Thyroid gland (tissue), 4 donors: ENCODE results near the gene PCDHB1. TPM values are rescaled to one million over a fixed set of nuclear protein-coding genes. Genes with fewer than 3 reads are reported as not detected.

ENCODE experiments used
- DNase-seq, 2 donors: peaks; one replicate each; pipeline ENCODE4 v3.0.0-alpha.2; 2019
- H3K27ac ChIP-seq, 3 donors: fragments of 200-600 bp; sonication (generic); 1 replicate in 2 of 3; 2 replicates in 1 of 3; pipeline ENCODE4 v1.5.1; 2016 to 2019; ENCODE audit warnings: mild to moderate bottlenecking in 1 of 3, moderate library complexity in 1 of 3
- H3K27me3 ChIP-seq: fragments of 200-600 bp; sonication (generic); one replicate; pipeline ENCODE4 v1.5.1; 2019
- H3K36me3 ChIP-seq, 2 donors: fragments of 200-600 bp; sonication (generic); one replicate each; pipeline ENCODE4 v1.5.1; 2016 to 2019
- H3K4me1 ChIP-seq, 2 donors: fragments of 200-600 bp; sonication (generic); one replicate each; pipeline ENCODE4 v1.5.1; 2017 to 2019
- H3K4me3 ChIP-seq, 3 donors: fragments of 200-600 bp; sonication (generic); replicated peaks in 1 of 3; 1 replicate in 2 of 3; 2 replicates in 1 of 3; pipeline ENCODE4 v1.5.1; 2016; ENCODE audit warnings: mild to moderate bottlenecking in 1 of 3
- H3K9me3 ChIP-seq: fragments of 200-600 bp; sonication (generic); one replicate; pipeline ENCODE4 v1.5.1; 2017
- POLR2A ChIP-seq, 2 donors: fragments of 450-650 bp; IDR thresholded peaks; one replicate each; pipeline ENCODE4 v1.6.1; 2017; ENCODE audit warnings: antibody characterized with exemption in 2 of 2, mild to moderate bottlenecking in 2 of 2, moderate library complexity in 1 of 2
- WGBS, 2 donors: methylation state at CpG; one replicate each; pipeline ENCODE4 v1.1.5; 2017; 5-methylcytosine and 5-hydroxymethylcytosine counted together
- intact Hi-C: fragments of 100-400 bp; cut with DNase I; formaldehyde crosslinking; loops from one replicate; pipeline ENCODE4 v1.15.1; 2023
- total RNA-seq, 4 donors: library from RNA; depleted of rRNA; stranded (reverse); fragments of >200 nt; gene quantifications; one replicate each; pipeline ENCODE4 v1.2.3, GENCODE V29; 2016
- TF ChIP-seq, protein P1 (sequence below), 6 experiments: fragments of 200-600 bp in 3 of 6; fragments of 450-650 bp in 3 of 6; sonication (generic) in 3 of 6; IDR thresholded peaks; one replicate each; pipeline ENCODE4 v1.5.1; 2016 to 2019; ENCODE audit warnings: antibody characterized with exemption in 6 of 6, mild to moderate bottlenecking in 2 of 6, inconsistent platforms in 1 of 6, moderate library complexity in 1 of 6

Gene PCDHB1, protein sequence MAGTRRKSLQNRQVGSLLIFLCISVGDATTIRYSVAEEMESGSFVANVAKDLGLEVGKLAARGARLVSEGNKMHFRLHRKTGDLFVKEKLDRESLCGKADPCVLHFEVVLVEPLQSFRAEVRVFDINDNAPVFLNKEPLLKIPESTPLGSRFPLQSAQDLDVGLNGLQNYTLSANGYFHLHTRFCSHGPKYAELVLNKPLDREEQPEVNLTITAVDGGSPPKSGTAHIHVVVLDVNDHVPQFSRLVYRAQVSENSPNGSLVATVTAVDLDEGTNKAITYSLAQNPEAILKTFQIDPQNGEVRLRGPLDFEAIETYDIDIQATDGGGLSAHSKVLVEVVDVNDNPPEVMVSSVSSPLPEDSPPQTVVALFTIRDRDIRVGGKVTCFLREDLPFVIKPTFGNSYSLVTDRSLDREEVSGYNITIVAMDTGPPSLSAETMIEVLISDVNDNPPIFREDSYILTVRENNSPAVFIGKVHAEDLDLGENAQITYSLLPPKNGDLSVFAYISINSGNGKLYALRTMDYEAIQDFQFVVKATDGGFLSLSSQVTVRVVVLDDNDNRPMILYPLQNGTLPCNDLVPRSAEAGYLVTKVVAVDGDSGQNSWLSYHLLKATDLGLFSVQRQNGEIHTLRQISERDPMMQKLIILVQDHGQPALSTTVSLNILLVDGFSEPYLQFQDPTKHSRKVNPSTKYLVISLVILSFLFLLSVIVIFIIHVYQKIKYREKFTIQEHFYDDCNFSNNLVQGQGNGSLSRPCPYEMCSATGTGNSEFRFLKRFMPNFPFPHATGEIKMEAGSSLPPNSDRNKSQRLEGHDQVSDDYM
- under 1 TPM in 1 of 4 donors, not detected in 3; under 0.01 TPM for total RNA-seq

DNA sequence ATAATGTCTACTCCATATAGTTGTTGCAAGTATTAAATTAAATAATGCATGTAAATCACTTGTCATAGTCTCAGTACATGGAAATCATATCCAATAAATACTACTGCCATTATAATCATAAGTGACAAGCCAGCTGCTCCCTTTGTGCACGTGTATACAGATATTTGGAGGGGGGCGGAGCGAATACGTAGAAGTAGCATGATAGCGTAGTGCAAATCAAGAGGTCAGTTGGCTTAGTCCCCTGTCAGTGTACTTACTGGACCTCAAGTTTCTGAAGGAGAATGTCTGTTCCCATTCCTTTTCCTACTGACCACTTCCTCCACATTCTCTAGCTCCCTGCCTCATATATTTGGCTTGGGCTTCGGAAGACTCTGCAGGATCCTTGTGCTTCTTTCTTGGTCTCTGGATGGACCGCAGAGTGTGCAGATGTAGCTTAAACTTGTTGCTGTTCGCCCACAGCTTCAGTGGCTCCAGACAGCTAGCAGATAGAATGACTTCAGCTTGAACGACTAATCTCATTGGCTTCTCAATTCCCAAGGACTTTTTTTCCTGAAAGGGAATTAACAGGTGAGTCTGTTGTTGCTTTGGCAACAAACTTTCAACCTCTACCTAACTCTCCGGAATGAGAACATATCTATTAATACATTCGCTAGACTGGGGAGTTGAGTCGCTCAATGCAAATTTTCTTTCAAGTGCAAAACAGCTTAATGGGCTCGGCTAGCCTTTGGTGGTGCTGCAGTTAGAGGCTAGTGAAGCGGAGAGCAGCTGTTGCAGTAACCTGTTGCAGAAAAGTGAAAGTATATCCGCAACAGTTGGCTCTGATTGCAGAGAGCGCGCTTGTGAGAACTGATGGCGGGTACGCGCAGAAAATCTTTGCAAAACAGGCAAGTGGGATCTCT lies at the start of gene PCDHB1:
PCDHB1 (plus strand) TSS at position 753 of the 899 bp plus-strand sequence; CDS start at position 850, 97 bp downstream.
- TF ChIP-seq, protein P1, sequence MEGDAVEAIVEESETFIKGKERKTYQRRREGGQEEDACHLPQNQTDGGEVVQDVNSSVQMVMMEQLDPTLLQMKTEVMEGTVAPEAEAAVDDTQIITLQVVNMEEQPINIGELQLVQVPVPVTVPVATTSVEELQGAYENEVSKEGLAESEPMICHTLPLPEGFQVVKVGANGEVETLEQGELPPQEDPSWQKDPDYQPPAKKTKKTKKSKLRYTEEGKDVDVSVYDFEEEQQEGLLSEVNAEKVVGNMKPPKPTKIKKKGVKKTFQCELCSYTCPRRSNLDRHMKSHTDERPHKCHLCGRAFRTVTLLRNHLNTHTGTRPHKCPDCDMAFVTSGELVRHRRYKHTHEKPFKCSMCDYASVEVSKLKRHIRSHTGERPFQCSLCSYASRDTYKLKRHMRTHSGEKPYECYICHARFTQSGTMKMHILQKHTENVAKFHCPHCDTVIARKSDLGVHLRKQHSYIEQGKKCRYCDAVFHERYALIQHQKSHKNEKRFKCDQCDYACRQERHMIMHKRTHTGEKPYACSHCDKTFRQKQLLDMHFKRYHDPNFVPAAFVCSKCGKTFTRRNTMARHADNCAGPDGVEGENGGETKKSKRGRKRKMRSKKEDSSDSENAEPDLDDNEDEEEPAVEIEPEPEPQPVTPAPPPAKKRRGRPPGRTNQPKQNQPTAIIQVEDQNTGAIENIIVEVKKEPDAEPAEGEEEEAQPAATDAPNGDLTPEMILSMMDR (IDR thresholded peaks at IDR 0.05), result no peak
- no peak for TF ChIP-seq POLR2A (IDR thresholded peaks at IDR 0.05)

DNA sequence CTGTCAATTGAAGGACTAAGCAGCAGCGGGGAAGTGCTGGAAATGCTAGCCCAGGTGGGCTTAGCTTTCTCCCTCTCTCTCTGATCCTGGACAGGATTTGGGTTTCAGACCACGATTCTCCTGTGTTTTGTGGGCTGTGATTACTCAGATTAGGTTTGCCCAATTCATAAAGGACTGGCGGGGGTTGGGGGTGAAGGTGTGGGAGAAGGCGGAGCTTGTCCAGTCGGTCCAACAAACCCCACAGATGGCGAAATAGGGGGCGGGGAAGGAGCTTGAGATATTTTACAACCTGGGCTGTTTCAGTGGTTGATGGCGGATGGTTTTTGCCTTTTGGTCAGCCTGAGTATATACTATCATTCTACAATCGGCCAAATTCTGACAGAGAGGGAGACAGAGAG lies 49.7 kb upstream of the PCDHB1 start:
- peak; percentile 55 to 64 for DNase-seq
- intact Hi-C loops, result no loop called here
- Histone ChIP-seq H3K27me3 (no peaks in the 10 kb centered on the region), H3K4me1 (peaks cover 15 to 38% of the 10 kb centered on the region in 2 donors), H3K4me3 (peak overlapping the region in 1 of 3 donors; percentile 13), H3K36me3 (no peaks in the 10 kb centered on the region), H3K9me3 (no peaks in the 10 kb centered on the region), H3K27ac (peak overlapping the region in 2 of 3 donors; percentile 26 to 33)
- TF ChIP-seq, protein P1 (IDR thresholded peaks at IDR 0.05), result no peak
- no peak for TF ChIP-seq POLR2A (IDR thresholded peaks at IDR 0.05)
- WGBS, 2 donors, result 5 to 6% methylated on average over 9 of the region's 9 CpGs

More for the DNA sequence above, at the start of gene PCDHB1:
- H3K4me3 ChIP-seq, result peak within 1 kb of the TSS in 2 of 3 donors; percentile 22 to 27
- H3K9me3 ChIP-seq, result no peaks in the 10 kb centered on the region
- 14 to 17% methylated on average over 20 of the region's 20 CpGs for WGBS, 2 donors
- H3K27me3 ChIP-seq, result no peaks in the 10 kb centered on the region
- no peaks in the 10 kb centered on the region for H3K36me3 ChIP-seq
- DNase-seq, result peak; percentile 6 to 10
- no peak within 1 kb of the TSS for H3K27ac ChIP-seq
- H3K4me1 ChIP-seq, result peaks cover 4 to 6% of the 10 kb centered on the region in 2 donors
- intact Hi-C loops, result no loop called here

DNA sequence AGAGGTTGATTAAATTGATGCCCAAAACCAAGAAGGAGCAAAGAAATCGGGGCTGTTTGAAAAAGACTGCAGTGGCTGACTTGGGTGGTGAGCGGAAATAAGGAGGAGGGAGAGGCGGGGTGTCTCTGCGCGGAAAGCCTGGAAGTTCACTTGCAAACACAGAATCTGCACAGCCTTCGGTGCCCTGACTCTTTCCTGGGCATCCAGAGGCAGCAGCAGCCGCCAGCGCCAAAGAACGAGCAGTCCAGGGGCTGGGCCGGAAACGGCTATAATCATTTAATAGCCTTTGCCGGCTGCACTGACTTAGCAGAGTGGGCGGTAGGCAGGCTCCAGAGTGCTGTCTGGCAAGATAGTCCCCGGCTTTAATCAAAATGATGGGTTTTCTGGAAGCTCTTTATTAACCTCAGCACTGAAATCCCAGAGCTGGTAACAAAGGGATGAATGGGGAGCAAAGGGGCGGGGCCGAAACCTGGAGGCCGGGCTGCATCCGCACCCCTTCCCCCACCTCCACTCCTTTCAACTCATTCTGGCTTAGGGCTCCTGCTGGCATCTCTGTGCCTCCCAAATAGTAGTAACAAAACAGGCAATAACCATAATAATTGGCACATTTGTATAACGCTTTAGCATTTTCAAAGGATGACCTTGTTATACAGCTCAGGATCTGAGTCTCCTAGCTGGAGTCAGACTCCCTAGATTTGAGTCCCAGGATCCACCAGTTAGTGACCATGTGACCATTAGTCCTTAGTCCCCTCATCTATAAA lies 49.1 kb upstream of the PCDHB1 start:
- Histone ChIP-seq H3K27ac (peak overlapping the region; percentile 13 to 33 (median 26)), H3K4me3 (peak overlapping the region in 2 of 3 donors; percentile 4 to 13), H3K4me1 (peaks cover 15 to 38% of the 10 kb centered on the region in 2 donors), H3K27me3 (no peaks in the 10 kb centered on the region), H3K9me3 (no peaks in the 10 kb centered on the region), H3K36me3 (no peaks in the 10 kb centered on the region)
- intact Hi-C loops, result no loop called here
- WGBS, 2 donors, result 7 to 8% methylated on average over 19 of the region's 19 CpGs
- TF ChIP-seq POLR2A (IDR thresholded peaks at IDR 0.05), result no peak
- TF ChIP-seq, protein P1 (IDR thresholded peaks at IDR 0.05), result no peak
- DNase-seq, result peak; percentile 52 to 54

DNA sequence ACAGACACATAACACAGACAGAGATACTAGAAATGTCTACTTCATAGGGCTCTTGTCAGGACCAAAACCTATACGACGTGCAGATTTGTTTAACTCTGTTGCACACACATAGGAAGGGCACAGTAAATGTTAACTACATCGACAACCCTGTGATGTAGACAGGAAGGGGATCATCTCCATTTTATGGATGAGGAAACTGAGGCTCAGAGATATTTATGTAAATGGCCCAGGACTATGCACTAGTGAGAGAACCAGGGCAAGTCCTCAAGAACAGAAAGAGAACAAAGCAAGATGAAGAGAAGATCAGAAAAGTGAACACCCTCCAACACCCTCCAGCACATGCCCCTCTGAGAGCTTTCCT lies 48.6 kb upstream of the PCDHB1 start:
- H3K4me1 ChIP-seq, result peaks cover 15 to 38% of the 10 kb centered on the region in 2 donors
- H3K9me3 ChIP-seq, result no peaks in the 10 kb centered on the region
- TF ChIP-seq, protein P1 (IDR thresholded peaks at IDR 0.05), result no peak
- TF ChIP-seq POLR2A (IDR thresholded peaks at IDR 0.05), result no peak
- no peak for DNase-seq
- intact Hi-C loops, result no loop called here
- WGBS, 2 donors, result 52 to 67% methylated on average over 3 of the region's 3 CpGs
- no peak overlapping the region for H3K4me3 ChIP-seq
- H3K27me3 ChIP-seq, result no peaks in the 10 kb centered on the region
- no peaks in the 10 kb centered on the region for H3K36me3 ChIP-seq
- peak overlapping the region in 2 of 3 donors; percentile 20 to 84 for H3K27ac ChIP-seq
